Measurements from ENCODE around the gene CPSF4. TPM values are rescaled to one million over a fixed set of nuclear protein-coding genes. Genes with fewer than 3 reads are reported as not detected.

The CPSF4 gene
- total and polyA plus RNA-seq, 7 experiments from 2014 or later, result 22.4 to 69.4 (median 42.9) TPM

GRCh38 chr7:99457050-99457649, 18.4 kb downstream of the CPSF4 start:
- H3K9me3 Mint-ChIP-seq, result no peaks in the 10 kb centered on the region

GRCh38 chr7:99457650-99458493, 19.1 kb downstream of the CPSF4 start:
- no peak overlapping the region for H3K4me3 Mint-ChIP-seq
- no peak overlapping the region for H3K4me3 ChIP-seq (ENCODE audit: low read length)
- CTCF ChIA-PET, result no interaction called here
- H3K27me3 Mint-ChIP-seq, result no peaks in the 10 kb centered on the region
- H3K27me3 ChIP-seq (ENCODE audit: control insufficient read depth in 2 of 2, insufficient read depth in 2 of 2, low read length in 2 of 2), result no peaks in the 10 kb centered on the region
- ATAC-seq (no peak), DNase-seq (no peak)
- H3K27ac Mint-ChIP-seq, result no peak overlapping the region
- intact Hi-C loops (cut with micrococcal nuclease), result no loop called here
- H3K9me3 ChIP-seq (ENCODE audit: control insufficient read depth in 2 of 3, low read length in 3 of 3), result no peaks in the 10 kb centered on the region
- H3K9me3 Mint-ChIP-seq, result no peaks in the 10 kb centered on the region
- H3K36me3 Mint-ChIP-seq, result peaks cover 0 to 16% (median 4%) of the 10 kb centered on the region in 5 donors
- H3K4me1 Mint-ChIP-seq, result peaks cover 10 to 38% (median 18%) of the 10 kb centered on the region in 7 donors
- H3K27ac ChIP-seq (ENCODE audit: low read depth, low read length), result no peak overlapping the region
- peaks cover 8 to 82% (median 14%) of the 10 kb centered on the region in 3 experiments for H3K36me3 ChIP-seq (ENCODE audit: control insufficient read depth in 2 of 3, insufficient read depth in 3 of 3, low read length in 3 of 3)
- H3K4me1 ChIP-seq (ENCODE audit: control insufficient read depth in 2 of 2, insufficient read depth in 2 of 2, low read length in 2 of 2), result no peaks in the 10 kb centered on the region
- POLR2A ChIA-PET, result interaction anchor here (1.0 kb wide), 1 partner anchor 63 kb away, joined by 5 read pairs; no protein-coding TSS in a partner anchor

More at GRCh38 chr7:99457050-99457649, 18.4 kb downstream of the CPSF4 start:
- ATAC-seq, result no peak
- H3K4me3 ChIP-seq (ENCODE audit: low read length), result no peak overlapping the region
- DNase-seq, result no peak
- no peak overlapping the region for H3K27ac ChIP-seq (ENCODE audit: low read depth, low read length)
- no peaks in the 10 kb centered on the region for H3K9me3 ChIP-seq (ENCODE audit: control insufficient read depth in 2 of 3, low read length in 3 of 3)
- Mint-ChIP-seq H3K4me1 (peaks cover 10 to 30% (median 16%) of the 10 kb centered on the region in 7 donors), H3K27me3 (no peaks in the 10 kb centered on the region), H3K36me3 (peaks cover 0 to 12% (median 4%) of the 10 kb centered on the region in 5 donors), H3K27ac (no peak overlapping the region), H3K4me3 (no peak overlapping the region)
- H3K4me1 ChIP-seq (ENCODE audit: control insufficient read depth in 2 of 2, insufficient read depth in 2 of 2, low read length in 2 of 2), result no peaks in the 10 kb centered on the region
- intact Hi-C loops (cut with micrococcal nuclease), result no loop called here
- POLR2A ChIA-PET, result interaction anchor here (1.0 kb wide), 1 partner anchor 63 kb away, joined by 5 read pairs; no protein-coding TSS in a partner anchor
- no peaks in the 10 kb centered on the region for H3K27me3 ChIP-seq (ENCODE audit: control insufficient read depth in 2 of 2, insufficient read depth in 2 of 2, low read length in 2 of 2)
- peaks cover 8 to 89% (median 17%) of the 10 kb centered on the region in 3 experiments for H3K36me3 ChIP-seq (ENCODE audit: control insufficient read depth in 2 of 3, insufficient read depth in 3 of 3, low read length in 3 of 3)
- CTCF ChIA-PET, result no interaction called here

GRCh38 chr7:99459087-99459486, 20.3 kb downstream of the CPSF4 start:
- Histone ChIP-seq H3K27ac (ENCODE audit: low read depth, low read length) (peak overlapping the region; percentile 17), H3K36me3 (ENCODE audit: control insufficient read depth in 2 of 3, insufficient read depth in 3 of 3, low read length in 3 of 3) (peaks cover 8 to 73% (median 14%) of the 10 kb centered on the region in 3 experiments), H3K27me3 (ENCODE audit: control insufficient read depth in 2 of 2, insufficient read depth in 2 of 2, low read length in 2 of 2) (no peaks in the 10 kb centered on the region), H3K4me3 (ENCODE audit: low read length) (no peak overlapping the region), H3K4me1 (ENCODE audit: control insufficient read depth in 2 of 2, insufficient read depth in 2 of 2, low read length in 2 of 2) (peaks cover 0 to 4% of the 10 kb centered on the region in 2 donors), H3K9me3 (ENCODE audit: control insufficient read depth in 2 of 3, low read length in 3 of 3) (no peaks in the 10 kb centered on the region)
- ATAC-seq, result peak; percentile 66
- Mint-ChIP-seq H3K27ac (peak overlapping the region in 3 of 9 donors; percentile 55 to 85 (median 63)), H3K27me3 (no peaks in the 10 kb centered on the region), H3K4me1 (peaks cover 14 to 46% (median 25%) of the 10 kb centered on the region in 7 donors), H3K9me3 (peaks cover 0 to 2% (median 0%) of the 10 kb centered on the region in 11 donors), H3K4me3 (no peak overlapping the region), H3K36me3 (peaks cover 3 to 19% (median 4%) of the 10 kb centered on the region in 5 donors)
- CTCF ChIA-PET, result no interaction called here
- intact Hi-C loops (cut with micrococcal nuclease), result no loop called here
- POLR2A ChIA-PET, result no interaction called here
- peak in 2 of 9 donors; percentile 11 to 23 for DNase-seq

GRCh38 chr7:99460651-99461050, 21.9 kb downstream of the CPSF4 start:
- H3K4me3 Mint-ChIP-seq, result peak overlapping the region in 1 of 10 donors; percentile 32
- peak overlapping the region in 6 of 9 donors; percentile 7 to 63 (median 23) for H3K27ac Mint-ChIP-seq
- Histone ChIP-seq H3K27ac (ENCODE audit: low read depth, low read length) (no peak overlapping the region), H3K4me1 (ENCODE audit: control insufficient read depth in 2 of 2, insufficient read depth in 2 of 2, low read length in 2 of 2) (peaks cover 7 to 10% of the 10 kb centered on the region in 2 donors), H3K36me3 (ENCODE audit: control insufficient read depth in 2 of 3, insufficient read depth in 3 of 3, low read length in 3 of 3) (peaks cover 8 to 58% (median 14%) of the 10 kb centered on the region in 3 experiments), H3K4me3 (ENCODE audit: low read length) (no peak overlapping the region), H3K27me3 (ENCODE audit: control insufficient read depth in 2 of 2, insufficient read depth in 2 of 2, low read length in 2 of 2) (no peaks in the 10 kb centered on the region), H3K9me3 (ENCODE audit: control insufficient read depth in 2 of 3, low read length in 3 of 3) (no peaks in the 10 kb centered on the region)
- POLR2A ChIA-PET, result interaction anchor here (0.5 kb wide), 1 partner anchor 11 kb away, joined by 4 read pairs; no protein-coding TSS in a partner anchor
- DNase-seq (no peak), ATAC-seq (no peak)
- intact Hi-C loops (cut with micrococcal nuclease), result no loop called here
- H3K4me1 Mint-ChIP-seq, result peaks cover 22 to 61% (median 41%) of the 10 kb centered on the region in 7 donors
- H3K9me3 Mint-ChIP-seq, result peaks cover 0 to 2% (median 0%) of the 10 kb centered on the region in 11 donors
- H3K27me3 Mint-ChIP-seq, result no peaks in the 10 kb centered on the region
- peaks cover 3 to 24% (median 6%) of the 10 kb centered on the region in 5 donors for H3K36me3 Mint-ChIP-seq
- CTCF ChIA-PET, result no interaction called here

- H3K4me1 Mint-ChIP-seq, result peaks cover 24 to 66% (median 46%) of the 10 kb centered on the region in 7 donors
- peaks cover 8 to 58% (median 14%) of the 10 kb centered on the region in 3 experiments for H3K36me3 ChIP-seq (ENCODE audit: control insufficient read depth in 2 of 3, insufficient read depth in 3 of 3, low read length in 3 of 3)
- H3K9me3 Mint-ChIP-seq, result peaks cover 0 to 2% (median 0%) of the 10 kb centered on the region in 11 donors
- no peaks in the 10 kb centered on the region for H3K27me3 ChIP-seq (ENCODE audit: control insufficient read depth in 2 of 2, insufficient read depth in 2 of 2, low read length in 2 of 2)
- POLR2A ChIA-PET, result interaction anchor here (0.5 kb wide), 1 partner anchor 11 kb away, joined by 4 read pairs; no protein-coding TSS in a partner anchor
- H3K27ac ChIP-seq (ENCODE audit: low read depth, low read length), result peak overlapping the region; percentile 11
- H3K27ac Mint-ChIP-seq, result peak overlapping the region in 3 of 9 donors; percentile 8 to 63 (median 52)
- intact Hi-C loops (cut with micrococcal nuclease), result no loop called here
- peaks cover 7 to 10% of the 10 kb centered on the region in 2 donors for H3K4me1 ChIP-seq (ENCODE audit: control insufficient read depth in 2 of 2, insufficient read depth in 2 of 2, low read length in 2 of 2)
- DNase-seq (no peak), ATAC-seq (no peak)
- no peaks in the 10 kb centered on the region for H3K9me3 ChIP-seq (ENCODE audit: control insufficient read depth in 2 of 3, low read length in 3 of 3)
- H3K27me3 Mint-ChIP-seq, result no peaks in the 10 kb centered on the region
- H3K4me3 ChIP-seq (ENCODE audit: low read length), result no peak overlapping the region
- CTCF ChIA-PET, result no interaction called here
- H3K4me3 Mint-ChIP-seq, result no peak overlapping the region
- H3K36me3 Mint-ChIP-seq, result peaks cover 3 to 27% (median 6%) of the 10 kb centered on the region in 5 donors
Observed at GRCh38 chr7:99461221-99461620, 22.5 kb downstream of the CPSF4 start.

- peaks cover 0 to 2% (median 0%) of the 10 kb centered on the region in 11 donors for H3K9me3 Mint-ChIP-seq
- Histone ChIP-seq H3K4me1 (ENCODE audit: control insufficient read depth in 2 of 2, insufficient read depth in 2 of 2, low read length in 2 of 2) (peaks cover 10 to 11% of the 10 kb centered on the region in 2 donors), H3K27ac (ENCODE audit: low read depth, low read length) (peak overlapping the region; percentile 90), H3K4me3 (ENCODE audit: low read length) (peak overlapping the region; percentile 97), H3K27me3 (ENCODE audit: control insufficient read depth in 2 of 2, insufficient read depth in 2 of 2, low read length in 2 of 2) (no peaks in the 10 kb centered on the region), H3K36me3 (ENCODE audit: control insufficient read depth in 2 of 3, insufficient read depth in 3 of 3, low read length in 3 of 3) (peaks cover 0 to 16% (median 0%) of the 10 kb centered on the region in 3 experiments), H3K9me3 (ENCODE audit: control insufficient read depth in 2 of 3, low read length in 3 of 3) (no peaks in the 10 kb centered on the region)
- ChIA-PET CTCF (interaction anchor here (0.7 kb wide), 2 partner anchors 104 to 489 kb away, joined by 3 read pairs; no protein-coding TSS in a partner anchor), POLR2A (interaction anchor here (0.5 to 3.6 kb wide), 15 partner anchors 10 to 1084 kb away, joined by 3 to 23 read pairs (median 4); partner anchors contain the start of genes CPSF4, FAM200A, PTCD1 and ZCWPW1)
- H3K4me3 Mint-ChIP-seq, result peak overlapping the region; percentile 82 to 98 (median 96)
- peaks cover 0 to 18% (median 6%) of the 10 kb centered on the region in 5 donors for H3K36me3 Mint-ChIP-seq
- peaks cover 19 to 52% (median 31%) of the 10 kb centered on the region in 7 donors for H3K4me1 Mint-ChIP-seq
- intact Hi-C loops (cut with micrococcal nuclease), result loop anchor here in 1 of 2 donors (1.0 kb wide), 1 partner anchor 8 kb away; no protein-coding TSS in a partner anchor
- no peak for DNase-seq
- peaks cover 0 to 2% (median 0%) of the 10 kb centered on the region in 5 donors for H3K27me3 Mint-ChIP-seq
- H3K27ac Mint-ChIP-seq, result peak overlapping the region; percentile 90 to 98 (median 96)
- ATAC-seq, result peak; percentile 2
Observed at GRCh38 chr7:99465421-99465768, 26.7 kb downstream of the CPSF4 start.

All from naive thymus-derived CD4-positive, alpha-beta T cell (primary cell).